NT2/D1 (cell line): ENCODE measurements around the gene PLCXD1.
"Not testable (repeated sequence)": the region's sequence is repeated elsewhere in the genome, so short reads cannot be mapped to it uniquely, and the experiment has no call there.

Experiments used
- DNase-seq: peaks from one replicate; pipeline ENCODE4 v3.0.0-alpha.2; 2011; ENCODE audit warnings: low read depth, low spot score
- H3K27me3 ChIP-seq: 2 replicates; pipeline ENCODE4 v1.6.0; 2011; ENCODE audit warnings: mild to moderate bottlenecking; ENCODE audit not compliant: insufficient read length, insufficient read depth
- H3K36me3 ChIP-seq: 2 replicates; pipeline ENCODE4 v1.6.1; 2011; ENCODE audit warnings: mild to moderate bottlenecking, low read length, mixed read lengths; ENCODE audit not compliant: insufficient read depth, insufficient read length
- H3K4me1 ChIP-seq: 2 replicates; pipeline ENCODE4 v1.5.1; 2011; ENCODE audit not compliant: insufficient read depth, insufficient read length
- H3K4me3 ChIP-seq: 2 replicates; pipeline ENCODE4 v1.5.1; 2011; ENCODE audit warnings: low read depth; ENCODE audit not compliant: insufficient read length
- H3K9ac ChIP-seq: 2 replicates; pipeline ENCODE4 v1.6.0; 2011; ENCODE audit warnings: low read depth; ENCODE audit not compliant: insufficient read length
- H3K9me3 ChIP-seq: 2 replicates; pipeline ENCODE4 v1.5.1; 2011; ENCODE audit warnings: mild to moderate bottlenecking, low read length; ENCODE audit not compliant: insufficient read depth
- SUZ12 ChIP-seq: IDR thresholded peaks from 2 replicates; pipeline ENCODE4 v1.6.1; 2011; ENCODE audit not compliant: insufficient read length, insufficient read depth; ENCODE audit errors: extremely low read depth
- YY1 ChIP-seq: IDR thresholded peaks from 2 replicates; pipeline ENCODE4 v1.6.1; 2011; ENCODE audit not compliant: insufficient read length, insufficient read depth
- ZNF274 ChIP-seq: IDR thresholded peaks from 2 replicates; pipeline ENCODE4 v1.6.1; 2011; ENCODE audit warnings: mild to moderate bottlenecking, low read depth, low read length

PLCXD1 gene

GRCh38 chrX:267771-268261 is 13.4 kb upstream of the PLCXD1 start:
- H3K4me3 ChIP-seq, result no peak overlapping the region
- H3K9me3 ChIP-seq, result no peaks in the 10 kb centered on the region
- no peak for DNase-seq
- no peaks in the 10 kb centered on the region for H3K4me1 ChIP-seq
- H3K36me3 ChIP-seq, result no peaks in the 10 kb centered on the region
- no peaks in the 10 kb centered on the region for H3K27me3 ChIP-seq
- H3K9ac ChIP-seq, result peak overlapping the region; percentile 21
- TF ChIP-seq ZNF274 (no peak), SUZ12 (no peak), YY1 (no peak)

- Histone ChIP-seq H3K4me3 (no peak overlapping the region), H3K4me1 (peaks cover 2% of the 10 kb centered on the region), H3K9me3 (no peaks in the 10 kb centered on the region), H3K9ac (no peak overlapping the region), H3K36me3 (no peaks in the 10 kb centered on the region), H3K27me3 (no peaks in the 10 kb centered on the region)
- TF ChIP-seq ZNF274 (no peak), SUZ12 (no peak), YY1 (no peak)
- no peak for DNase-seq
Measured at GRCh38 chrX:270848-271367, 10.3 kb upstream of the PLCXD1 start.

DNA sequence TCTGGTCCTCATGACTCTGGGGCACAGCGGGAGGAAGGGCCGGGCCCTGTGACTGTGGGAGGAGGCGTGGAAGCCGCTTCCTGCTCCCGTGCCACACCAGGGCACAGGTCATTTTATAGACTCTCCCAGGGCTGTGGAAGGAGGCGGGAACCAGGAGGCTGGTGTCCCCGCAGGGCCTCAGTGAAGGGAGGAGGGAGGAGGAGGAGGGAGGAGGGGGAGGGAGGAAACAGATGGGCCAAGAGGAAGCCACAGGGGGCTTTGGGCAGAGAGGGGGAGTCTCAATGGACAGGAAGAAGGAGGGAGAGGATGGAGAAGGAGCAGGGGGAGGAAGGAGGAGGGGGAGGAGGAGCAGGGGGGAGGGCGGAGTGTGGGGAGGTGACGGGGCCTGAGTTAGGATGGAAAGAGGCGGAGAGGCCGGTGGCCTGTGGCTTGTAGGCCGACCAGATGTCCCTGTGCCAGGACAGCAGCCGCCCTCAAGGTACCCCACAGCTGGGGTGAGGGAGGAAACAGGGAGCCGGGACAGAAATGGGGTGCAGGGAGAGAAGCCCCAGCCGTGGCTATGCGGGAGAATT is 6.2 kb upstream of the PLCXD1 start:
- DNase-seq, result no peak
- peak overlapping the region; percentile 74 for H3K9ac ChIP-seq

GRCh38 chrX:275476-275966 is 5.7 kb upstream of the PLCXD1 start:
- DNase-seq, result no peak
- no peak for TF ChIP-seq ZNF274
- TF ChIP-seq YY1, result no peak
- TF ChIP-seq SUZ12, result no peak
- peak overlapping the region; percentile 74 for H3K9ac ChIP-seq
- peaks cover 7% of the 10 kb centered on the region for H3K4me1 ChIP-seq
- H3K27me3 ChIP-seq, result peaks cover 7% of the 10 kb centered on the region
- peak overlapping the region; percentile 91 for H3K4me3 ChIP-seq
- peaks cover 3% of the 10 kb centered on the region for H3K36me3 ChIP-seq
- H3K9me3 ChIP-seq, result no peaks in the 10 kb centered on the region

More for the DNA sequence above, 6.2 kb upstream of the PLCXD1 start:
- Histone ChIP-seq H3K36me3 (peaks cover 3% of the 10 kb centered on the region), H3K4me3 (peak overlapping the region; percentile 91), H3K4me1 (peaks cover 7% of the 10 kb centered on the region), H3K27me3 (peaks cover 7% of the 10 kb centered on the region), H3K9me3 (no peaks in the 10 kb centered on the region)
- no peak for TF ChIP-seq ZNF274
- TF ChIP-seq SUZ12, result no peak
- no peak for TF ChIP-seq YY1

- peaks cover 7% of the 10 kb centered on the region for H3K27me3 ChIP-seq
- peaks cover 7% of the 10 kb centered on the region for H3K4me1 ChIP-seq
- peak overlapping the region; percentile 91 for H3K4me3 ChIP-seq
- H3K9me3 ChIP-seq, result no peaks in the 10 kb centered on the region
- no peak for TF ChIP-seq YY1
- TF ChIP-seq SUZ12, result no peak
- no peak for TF ChIP-seq ZNF274
- H3K36me3 ChIP-seq, result peaks cover 3% of the 10 kb centered on the region
- peak overlapping the region; percentile 91 for H3K9ac ChIP-seq
- no peak for DNase-seq
Measured at GRCh38 chrX:275967-276580, 5.1 kb upstream of the PLCXD1 start.

DNA sequence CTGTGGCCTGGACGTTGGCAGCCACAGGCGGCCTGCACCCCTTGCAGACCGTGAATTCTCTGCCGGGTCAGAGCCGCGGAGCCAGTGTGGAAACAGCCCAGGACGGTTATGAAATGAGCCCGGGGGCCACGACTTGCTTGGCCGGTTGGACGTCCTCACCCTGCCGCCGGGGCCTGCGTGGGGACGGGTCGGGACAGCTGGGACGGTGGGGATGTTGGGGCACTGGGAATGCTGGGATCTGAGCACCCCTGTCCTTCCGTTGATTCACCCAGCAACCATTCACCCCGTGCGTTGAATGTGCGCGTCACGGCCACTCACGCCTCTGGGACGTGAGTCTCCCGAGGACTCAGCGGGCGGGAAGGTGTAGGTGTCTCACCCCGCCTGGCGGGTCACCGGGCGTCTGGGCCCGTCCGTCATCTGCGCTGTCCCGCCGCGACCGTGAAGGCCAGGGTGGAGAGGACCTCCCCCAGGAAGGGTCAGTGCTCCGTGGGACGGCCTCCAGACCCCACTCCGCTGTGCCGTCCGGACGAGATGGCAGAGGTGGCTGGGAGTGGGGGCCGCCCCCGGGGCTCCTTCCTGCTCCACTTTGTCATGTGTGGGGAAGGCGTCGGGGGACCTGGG is 4.5 kb upstream of the PLCXD1 start:
- Histone ChIP-seq H3K4me1 (peaks cover 7% of the 10 kb centered on the region), H3K9me3 (no peaks in the 10 kb centered on the region), H3K27me3 (peaks cover 7% of the 10 kb centered on the region), H3K36me3 (peaks cover 3% of the 10 kb centered on the region), H3K4me3 (peak overlapping the region; percentile 91), H3K9ac (peak overlapping the region; percentile 91)
- no peak for TF ChIP-seq ZNF274
- no peak for TF ChIP-seq YY1
- TF ChIP-seq SUZ12, result no peak
- no peak for DNase-seq

- DNase-seq, H3K4me1 ChIP-seq, H3K27me3 ChIP-seq, H3K9ac ChIP-seq, H3K9me3 ChIP-seq: not testable (repeated sequence)
- peaks cover 14% of the 10 kb centered on the region for H3K36me3 ChIP-seq
- H3K4me3 ChIP-seq, result peak overlapping the region; percentile 24
Measured at GRCh38 chrX:279757-280604, 1.2 kb upstream of the PLCXD1 start.

DNA sequence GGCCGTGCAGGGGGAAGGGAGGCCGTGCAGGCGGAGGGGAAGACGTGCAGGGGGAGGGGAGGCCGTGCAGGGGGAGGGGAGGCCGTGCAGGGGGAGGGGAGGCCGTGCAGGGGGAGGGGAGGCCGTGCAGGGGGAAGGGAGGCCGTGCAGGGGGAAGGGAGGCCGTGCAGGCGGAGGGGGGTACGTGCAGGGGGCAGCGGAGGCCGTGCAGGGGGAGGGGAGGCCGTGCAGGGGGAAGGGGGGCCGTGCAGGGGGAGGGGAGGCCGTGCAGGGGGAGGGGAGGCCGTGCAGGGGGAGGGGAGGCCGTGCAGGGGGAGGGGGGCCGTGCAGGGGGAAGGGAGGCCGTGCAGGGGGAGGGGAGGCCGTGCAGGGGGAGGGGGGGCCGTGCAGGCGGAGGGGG is 459 bp upstream of the PLCXD1 start:
- H3K4me3 ChIP-seq, H3K9ac ChIP-seq, H3K27me3 ChIP-seq, DNase-seq, H3K9me3 ChIP-seq: not testable (repeated sequence)
- Histone ChIP-seq H3K36me3 (peaks cover 22% of the 10 kb centered on the region), H3K4me1 (peaks cover 12% of the 10 kb centered on the region)

GRCh38 chrX:282000-282681 is 960 bp downstream of the PLCXD1 start:
- peaks cover 34% of the 10 kb centered on the region for H3K36me3 ChIP-seq
- not testable (repeated sequence) for H3K9me3 ChIP-seq, DNase-seq, H3K27me3 ChIP-seq, H3K4me1 ChIP-seq
- H3K9ac ChIP-seq, result peak overlapping the region; percentile 82
- H3K4me3 ChIP-seq, result peak overlapping the region; percentile 71
